NB4 (cell line): ENCODE data around the gene UBE2N.
"Not testable (repeated sequence)": the region's sequence is repeated elsewhere in the genome, so short reads cannot be mapped to it uniquely, and the experiment has no call there.

Experiments
- DNase-seq: peaks from one replicate; pipeline ENCODE4 v3.0.0; 2010; ENCODE audit warnings: low read depth
- H3K4me3 ChIP-seq: one replicate; pipeline ENCODE4 v1.5.1; 2011; ENCODE audit warnings: mild to moderate bottlenecking, low read depth, low read length, moderate library complexity
- CTCF ChIP-seq: IDR thresholded peaks from one replicate; pipeline ENCODE4 v1.5.1; 2012; ENCODE audit warnings: low read depth, low read length
- MAX ChIP-seq: IDR thresholded peaks from 2 replicates; pipeline ENCODE4 v1.6.1; 2011; ENCODE audit warnings: low read depth, low read length
- MYC ChIP-seq: IDR thresholded peaks from 2 replicates; pipeline ENCODE4 v1.6.1; 2011; ENCODE audit warnings: low read depth, low read length
- POLR2A ChIP-seq: IDR thresholded peaks from 2 replicates; pipeline ENCODE4 v1.6.1; 2011; ENCODE audit warnings: mild to moderate bottlenecking; ENCODE audit not compliant: insufficient read length; ENCODE audit errors: extremely low read depth

UBE2N gene

GRCh38 chr12:93402333-93403311, 39.1 kb downstream of the UBE2N start:
- no peak for DNase-seq
- H3K4me3 ChIP-seq = no peak overlapping the region
- TF ChIP-seq MAX = no peak
- TF ChIP-seq MYC = no peak
- no peak for TF ChIP-seq CTCF
- no peak for TF ChIP-seq POLR2A

GRCh38 chr12:93399183-93399863, 42.4 kb downstream of the UBE2N start:
- H3K4me3 ChIP-seq, DNase-seq: not testable (repeated sequence)

GRCh38 chr12:93397412-93397811, 44.3 kb downstream of the UBE2N start:
- TF ChIP-seq POLR2A (no peak), CTCF (no peak), MYC (no peak), MAX (no peak)
- no peak for DNase-seq
- no peak overlapping the region for H3K4me3 ChIP-seq

GRCh38 chr12:93393425-93393824, 48.3 kb downstream of the UBE2N start:
- H3K4me3 ChIP-seq = no peak overlapping the region
- TF ChIP-seq POLR2A = no peak
- no peak for TF ChIP-seq MYC
- no peak for TF ChIP-seq CTCF
- no peak for TF ChIP-seq MAX
- no peak for DNase-seq

- H3K4me3 ChIP-seq = no peak overlapping the region
- DNase-seq = no peak
- TF ChIP-seq CTCF (no peak), POLR2A (no peak)
Measured at GRCh38 chr12:93390549-93391297, 51.0 kb downstream of the UBE2N start.

GRCh38 chr12:93390031-93390430, 51.7 kb downstream of the UBE2N start:
- no peak overlapping the region for H3K4me3 ChIP-seq
- DNase-seq = no peak

More at GRCh38 chr12:93390031-93390430, 51.7 kb downstream of the UBE2N start:
- no peak for TF ChIP-seq CTCF
- TF ChIP-seq MAX = no peak
- TF ChIP-seq MYC = no peak
- no peak for TF ChIP-seq POLR2A
